Retina (tissue), 1 donor: ENCODE data around the gene PKD2.
"Not testable (repeated sequence)": the region's sequence is repeated elsewhere in the genome, so short reads cannot be mapped to it uniquely, and the experiment has no call there.

ENCODE experiments used
- DNase-seq: peaks from one replicate; pipeline ENCODE4 v3.0.0-alpha.2; 2016

The PKD2 gene

DNA sequence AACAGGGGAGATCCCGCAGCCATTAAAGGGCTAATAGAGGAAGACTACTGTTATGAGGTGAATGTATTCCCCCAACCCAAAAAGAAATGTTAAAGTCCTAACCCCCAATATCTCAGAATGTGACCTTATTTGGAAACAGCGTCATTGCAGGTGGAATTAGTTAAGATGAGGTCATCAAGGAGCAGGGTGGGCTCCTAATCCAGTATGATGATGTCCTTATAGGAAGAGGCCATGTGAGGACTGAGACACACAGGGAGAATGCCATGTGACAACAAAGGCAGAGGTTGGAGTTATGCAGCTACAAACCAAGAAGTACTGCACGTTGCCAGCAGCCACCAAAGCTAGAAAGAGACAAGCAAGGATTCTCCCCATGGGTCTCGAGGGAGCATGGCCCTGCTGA, 17.7 kb upstream of the PKD2 start:
- DNase-seq, result no peak

GRCh38 chr4:87995435-87995834, 12.0 kb upstream of the PKD2 start:
- no peak for DNase-seq

DNA sequence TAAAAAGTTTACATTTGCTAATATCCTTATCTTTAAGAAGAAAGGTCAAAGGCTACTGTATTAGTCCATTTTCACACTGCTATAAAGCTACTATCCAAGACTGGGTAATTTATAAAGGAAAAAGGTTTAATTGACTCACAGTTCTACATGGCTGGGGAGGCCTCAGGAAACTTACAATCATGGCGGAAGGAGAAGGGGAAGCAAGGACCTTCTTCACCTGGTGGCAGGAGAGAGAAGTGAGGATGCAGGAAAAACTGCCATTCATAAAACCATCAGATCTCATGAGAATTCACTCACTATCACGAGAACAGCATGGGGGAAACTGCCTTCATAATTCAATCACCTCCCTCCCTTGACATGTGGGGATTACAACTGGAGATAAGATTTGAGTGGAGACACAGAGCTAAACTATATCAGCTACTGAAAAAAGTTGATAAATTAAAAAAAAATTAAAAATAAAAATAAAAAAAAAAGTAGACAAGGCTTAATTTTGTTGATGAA, 8.2 kb upstream of the PKD2 start:
- not testable (repeated sequence) for DNase-seq

GRCh38 chr4:88001871-88002270, 5.6 kb upstream of the PKD2 start:
- DNase-seq, result no peak

GRCh38 chr4:88002786-88003185, 4.6 kb upstream of the PKD2 start:
- no peak for DNase-seq

- DNase-seq, result no peak
Observed at GRCh38 chr4:88003261-88003660, 4.2 kb upstream of the PKD2 start.

- peak; percentile 22 for DNase-seq
Observed at GRCh38 chr4:88005076-88005475, 2.4 kb upstream of the PKD2 start.

GRCh38 chr4:88005946-88006345, 1.5 kb upstream of the PKD2 start:
- peak; percentile 69 for DNase-seq

DNA sequence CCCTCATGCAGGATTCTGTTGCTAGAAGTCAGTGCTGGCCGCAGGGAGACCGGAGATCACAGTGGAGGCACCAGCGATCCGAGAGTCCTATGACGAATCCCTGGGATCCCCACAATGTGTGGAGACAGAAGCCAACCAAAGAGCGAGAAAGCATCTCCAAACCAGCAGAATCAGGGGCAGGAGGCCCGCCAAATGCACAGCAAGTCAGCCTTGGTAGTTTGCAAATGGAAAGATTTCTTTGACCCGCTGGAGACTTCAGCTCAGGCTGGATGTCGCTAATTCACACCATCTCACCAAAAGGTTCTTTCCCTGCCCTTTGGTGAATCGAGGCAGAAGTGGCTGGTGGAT, 505 bp upstream of the PKD2 start:
- no peak for DNase-seq

DNA sequence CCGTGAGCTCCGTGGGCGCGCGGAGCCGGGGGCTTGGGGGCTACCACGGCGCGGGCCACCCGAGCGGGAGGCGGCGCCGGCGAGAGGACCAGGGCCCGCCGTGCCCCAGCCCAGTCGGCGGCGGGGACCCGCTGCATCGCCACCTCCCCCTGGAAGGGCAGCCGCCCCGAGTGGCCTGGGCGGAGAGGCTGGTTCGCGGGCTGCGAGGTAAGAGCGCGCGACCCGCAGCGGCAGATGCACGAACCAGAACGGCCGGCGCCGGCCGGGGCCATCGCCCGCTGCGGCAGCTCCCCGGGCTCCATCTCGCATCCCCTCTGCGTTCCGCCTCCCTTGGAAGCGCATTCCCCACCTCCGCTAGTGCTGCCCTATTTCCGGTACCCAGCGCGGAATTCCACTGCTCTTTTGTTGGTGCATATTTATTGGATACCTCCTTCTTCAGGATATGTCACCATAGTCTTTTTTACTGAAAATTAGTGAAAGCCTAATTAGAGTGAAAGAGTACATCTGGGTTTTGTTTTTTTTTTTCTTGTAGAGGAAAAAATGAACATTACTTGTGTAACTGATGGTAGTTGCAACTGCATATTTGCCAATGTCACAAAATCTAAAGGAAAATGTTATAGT, 797 bp downstream of the PKD2 start:
- DNase-seq, result peak; percentile 82

DNA sequence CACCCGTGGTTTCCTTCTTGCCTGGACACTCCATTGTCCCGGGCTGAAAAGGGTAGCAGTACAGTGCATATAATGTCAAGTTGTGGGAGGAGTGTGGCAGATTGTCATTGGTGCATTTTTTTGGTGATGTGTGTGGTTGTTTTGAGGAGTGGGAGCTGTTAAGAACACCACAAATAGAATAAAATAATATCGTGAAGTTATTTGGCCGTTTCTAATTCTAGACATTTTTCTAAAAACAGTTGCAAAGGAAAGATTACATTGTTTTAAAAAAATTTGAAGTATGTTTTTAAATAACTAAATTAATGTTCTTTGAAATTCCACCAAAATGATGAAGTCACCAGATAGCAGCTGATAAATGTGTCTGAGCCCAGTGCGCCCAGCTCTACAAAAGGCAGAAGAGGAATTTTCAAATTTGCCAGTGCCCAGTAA, 1.3 kb downstream of the PKD2 start:
- DNase-seq, result no peak

DNA sequence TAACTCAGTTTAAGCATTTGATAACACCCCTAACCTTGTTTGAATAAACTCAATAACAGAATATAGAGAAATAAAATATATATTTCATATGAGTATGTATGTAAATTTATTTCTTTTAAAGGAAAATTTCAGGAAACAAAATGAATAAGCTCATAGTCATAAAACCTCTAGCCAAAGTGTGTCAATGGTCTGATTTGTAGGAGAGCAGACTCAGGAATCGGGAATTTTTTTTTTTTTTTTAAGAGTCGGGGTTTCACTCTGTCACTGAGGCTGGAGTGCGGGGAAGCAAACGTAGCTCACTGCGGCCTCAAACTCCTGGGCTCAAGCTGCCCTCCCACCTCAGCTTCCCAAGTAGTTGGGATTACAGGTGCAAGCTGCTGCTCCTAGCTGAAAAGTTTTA, 2.4 kb downstream of the PKD2 start:
- DNase-seq, result no peak

DNA sequence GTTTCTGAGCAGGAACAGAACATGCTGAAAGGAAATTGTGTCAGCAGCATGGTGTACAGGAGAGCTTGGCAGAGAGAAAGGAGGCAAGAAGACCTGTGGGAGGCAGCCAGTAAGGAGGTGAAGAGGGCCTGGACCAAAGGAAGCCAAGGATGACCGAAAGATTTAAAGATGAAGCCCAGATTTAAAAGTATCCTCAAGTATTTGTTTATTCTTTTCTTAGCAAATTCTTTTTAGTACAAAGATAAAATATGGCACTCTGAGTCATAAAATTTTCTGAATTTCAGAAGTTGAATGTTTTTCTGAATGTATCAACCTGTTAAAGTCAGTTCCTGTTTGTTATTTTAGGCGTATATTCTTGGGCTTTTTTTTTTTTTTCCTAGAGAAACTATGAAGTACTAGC, 3.5 kb downstream of the PKD2 start:
- no peak for DNase-seq

GRCh38 chr4:88012647-88013046, 5.2 kb downstream of the PKD2 start:
- DNase-seq, result no peak

DNA sequence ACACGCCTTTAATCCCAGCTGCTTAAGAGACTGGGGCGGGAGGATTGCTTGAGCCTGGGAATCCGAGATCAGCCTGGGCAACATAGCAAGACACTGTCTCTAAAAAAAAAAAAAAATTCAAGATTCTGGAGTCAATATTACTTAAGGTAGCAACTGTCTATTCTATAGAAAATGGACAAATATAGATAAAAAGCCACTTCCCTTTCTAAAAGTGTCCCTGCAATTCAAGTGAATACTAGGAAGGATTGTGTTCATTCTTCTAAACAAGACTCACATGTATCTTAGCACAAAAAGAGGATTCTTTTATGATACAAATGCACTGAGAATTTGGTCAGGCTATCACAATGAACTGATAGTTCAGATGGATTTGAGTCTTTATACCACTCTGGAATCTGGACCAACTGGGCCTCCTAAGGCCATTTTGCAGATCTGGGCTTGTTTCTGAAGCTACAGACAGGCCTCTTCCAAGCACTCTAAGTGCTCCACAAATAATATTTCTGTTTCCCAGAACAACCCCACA, 7.0 kb downstream of the PKD2 start:
- no peak for DNase-seq

GRCh38 chr4:88015659-88016295, 8.3 kb downstream of the PKD2 start:
- no peak for DNase-seq

- no peak for DNase-seq
Observed at GRCh38 chr4:88017516-88018297, 10.3 kb downstream of the PKD2 start.

- DNase-seq, result no peak
Observed at GRCh38 chr4:88018466-88018865, 11.0 kb downstream of the PKD2 start.

DNA sequence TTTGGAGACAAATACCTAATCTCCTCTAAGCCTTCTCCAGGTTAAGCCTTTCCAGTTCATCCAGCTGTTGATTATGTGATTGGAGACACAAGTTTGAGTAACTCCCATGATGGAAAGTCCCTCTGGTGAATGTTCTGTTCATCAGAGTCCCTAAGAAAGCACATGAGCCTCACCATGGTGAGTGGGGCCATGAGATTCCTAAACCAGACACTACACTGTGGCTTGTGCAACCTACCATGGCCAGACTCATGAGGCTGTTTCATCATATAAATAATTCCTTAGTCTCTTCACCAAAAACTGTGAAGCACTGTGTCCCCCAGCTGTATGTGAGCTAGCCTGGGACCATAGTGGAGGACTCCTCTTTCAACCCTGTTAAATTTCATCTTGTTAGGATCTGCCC, 14.4 kb downstream of the PKD2 start:
- DNase-seq, result no peak

DNA sequence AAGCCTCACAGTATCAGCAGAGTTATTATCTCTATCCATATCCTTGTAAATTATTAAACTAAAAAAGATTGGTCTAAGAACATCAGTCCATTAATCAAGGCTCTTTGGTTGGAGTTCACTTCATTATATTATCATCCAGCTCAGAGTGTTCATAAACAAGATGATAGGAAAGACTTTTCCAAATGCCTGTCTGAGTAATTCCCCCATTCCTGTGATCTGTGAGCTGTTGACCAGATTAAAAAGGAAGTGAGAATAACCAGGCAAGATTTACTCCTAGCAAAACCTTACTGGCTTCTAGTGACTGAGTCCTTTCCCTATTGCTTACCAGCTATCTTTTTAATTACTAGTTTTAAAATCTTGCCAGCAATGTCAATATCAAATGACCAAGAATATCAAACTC, 14.9 kb downstream of the PKD2 start:
- DNase-seq, result no peak

DNA sequence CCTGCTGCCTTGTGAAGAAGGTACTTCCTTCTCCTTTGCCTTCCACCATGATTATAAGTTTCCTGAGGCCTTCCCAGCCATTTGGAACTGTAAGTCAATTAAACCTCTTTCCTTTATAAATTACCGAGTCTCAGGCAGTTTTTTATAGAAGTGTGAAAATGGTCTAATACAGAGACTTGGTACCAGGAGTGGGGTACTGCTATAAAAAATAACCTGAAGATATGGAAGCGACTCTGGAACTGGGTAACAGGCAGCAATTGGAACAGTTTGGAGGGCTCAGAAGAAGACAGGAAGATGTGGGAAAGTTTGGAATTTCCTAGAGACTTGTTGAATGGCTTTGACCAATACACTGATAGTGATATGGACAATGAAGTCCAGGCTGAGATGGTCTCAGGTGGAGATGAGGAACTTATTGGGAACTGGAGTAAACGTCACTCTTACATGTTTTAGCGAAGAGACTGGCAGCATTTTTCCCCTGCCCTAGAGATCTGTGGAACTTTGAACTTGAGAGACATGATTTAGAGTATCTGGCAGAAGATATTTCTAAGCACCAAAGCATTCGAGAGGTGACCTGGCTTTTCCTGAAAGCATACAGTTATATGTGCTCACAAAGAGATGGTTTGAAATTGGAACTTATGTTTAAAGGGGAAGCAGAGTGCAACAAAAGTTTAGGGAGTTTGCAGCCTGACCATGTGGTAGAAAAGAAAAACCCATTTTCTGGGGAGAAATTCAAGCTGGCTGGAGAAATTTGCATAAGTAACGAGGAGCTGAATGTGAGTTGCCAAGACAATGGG, 18.6 kb downstream of the PKD2 start:
- DNase-seq, result not testable (repeated sequence)

DNA sequence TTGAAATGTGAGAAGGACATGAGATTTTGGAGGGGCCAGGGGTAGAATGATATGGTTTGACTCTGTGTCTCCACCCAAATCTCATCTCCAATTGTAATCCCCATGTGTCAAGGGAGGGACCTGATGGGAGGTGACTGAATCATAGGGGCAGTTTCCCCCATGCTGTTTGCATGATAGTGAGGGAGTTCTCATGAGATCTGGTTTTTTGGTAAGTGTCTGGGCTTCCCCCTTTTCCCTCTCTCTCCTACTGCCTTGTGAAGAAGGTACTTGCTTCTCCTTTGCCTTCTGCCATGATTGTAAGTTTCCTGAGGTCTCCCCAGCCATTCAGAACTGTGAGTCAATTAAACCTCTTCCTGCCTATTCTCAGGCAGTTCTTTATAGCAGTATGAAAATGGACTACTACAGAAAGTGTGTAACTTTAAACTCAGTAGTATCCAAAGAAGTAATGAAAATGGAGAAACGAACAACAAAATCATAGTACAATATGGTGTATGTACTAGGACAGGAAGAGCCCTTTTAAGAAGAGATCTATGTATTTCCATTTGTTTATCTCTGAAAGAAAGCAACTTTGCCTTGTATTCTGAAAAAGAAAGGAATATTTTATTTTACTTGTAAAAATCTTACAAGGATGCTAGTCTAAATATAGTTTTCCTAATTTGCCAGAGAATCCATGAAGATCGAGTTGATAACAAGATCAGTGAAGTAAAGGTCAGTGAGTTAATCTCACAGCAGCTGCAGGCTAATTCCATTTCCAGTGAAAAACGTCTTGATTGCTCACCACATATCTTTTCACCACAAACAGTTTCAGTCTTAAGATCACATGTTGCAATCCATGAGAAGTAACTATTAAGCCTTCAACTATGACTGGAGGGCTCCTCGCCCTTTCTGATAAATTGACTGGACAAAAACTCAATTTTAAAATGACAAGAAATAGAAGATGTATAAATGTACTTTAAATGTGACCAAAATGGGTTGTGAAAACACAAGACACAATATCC, 20.5 kb downstream of the PKD2 start:
- DNase-seq, result no peak
